ENCODE measurements around the gene SFMBT2.

SFMBT2 gene

DNA sequence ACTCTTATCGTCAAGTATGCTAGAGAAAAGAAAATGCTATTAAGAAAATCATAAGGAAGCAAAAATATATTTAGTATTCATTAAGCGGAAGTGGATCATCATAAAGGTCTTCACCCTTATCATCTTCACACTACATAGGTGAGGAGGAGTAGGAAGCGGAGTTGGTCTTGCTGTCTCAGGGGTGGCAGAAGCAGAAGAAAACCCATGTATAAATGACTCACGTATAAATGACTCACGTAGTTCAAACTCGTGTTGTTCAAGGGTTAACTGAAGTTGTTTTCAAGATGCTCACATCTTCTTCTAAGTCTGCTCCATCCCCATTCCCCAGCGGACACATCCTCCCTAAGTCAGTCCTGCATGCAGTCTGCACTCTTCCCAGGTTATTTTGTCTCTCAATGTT is 72.4 kb downstream of the SFMBT2 start:
- TF ChIP-seq NFRKB (IDR thresholded peaks at IDR 0.05) (no peak), TARDBP (IDR thresholded peaks at IDR 0.05) (no peak), HDGF (IDR thresholded peaks at IDR 0.05; ENCODE audit: borderline replicate concordance) (no peak), FOXA1 (IDR thresholded peaks at IDR 0.05) (no peak)
- TF ChIP-seq, protein P1, sequence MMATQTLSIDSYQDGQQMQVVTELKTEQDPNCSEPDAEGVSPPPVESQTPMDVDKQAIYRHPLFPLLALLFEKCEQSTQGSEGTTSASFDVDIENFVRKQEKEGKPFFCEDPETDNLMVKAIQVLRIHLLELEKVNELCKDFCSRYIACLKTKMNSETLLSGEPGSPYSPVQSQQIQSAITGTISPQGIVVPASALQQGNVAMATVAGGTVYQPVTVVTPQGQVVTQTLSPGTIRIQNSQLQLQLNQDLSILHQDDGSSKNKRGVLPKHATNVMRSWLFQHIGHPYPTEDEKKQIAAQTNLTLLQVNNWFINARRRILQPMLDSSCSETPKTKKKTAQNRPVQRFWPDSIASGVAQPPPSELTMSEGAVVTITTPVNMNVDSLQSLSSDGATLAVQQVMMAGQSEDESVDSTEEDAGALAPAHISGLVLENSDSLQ (IDR thresholded peaks at IDR 0.05) = no peak
- DNase-seq (ENCODE audit: extremely low spot score) = no peak
- ChIA-PET POLR2A (no interaction called here), CTCF (no interaction called here)

DNA sequence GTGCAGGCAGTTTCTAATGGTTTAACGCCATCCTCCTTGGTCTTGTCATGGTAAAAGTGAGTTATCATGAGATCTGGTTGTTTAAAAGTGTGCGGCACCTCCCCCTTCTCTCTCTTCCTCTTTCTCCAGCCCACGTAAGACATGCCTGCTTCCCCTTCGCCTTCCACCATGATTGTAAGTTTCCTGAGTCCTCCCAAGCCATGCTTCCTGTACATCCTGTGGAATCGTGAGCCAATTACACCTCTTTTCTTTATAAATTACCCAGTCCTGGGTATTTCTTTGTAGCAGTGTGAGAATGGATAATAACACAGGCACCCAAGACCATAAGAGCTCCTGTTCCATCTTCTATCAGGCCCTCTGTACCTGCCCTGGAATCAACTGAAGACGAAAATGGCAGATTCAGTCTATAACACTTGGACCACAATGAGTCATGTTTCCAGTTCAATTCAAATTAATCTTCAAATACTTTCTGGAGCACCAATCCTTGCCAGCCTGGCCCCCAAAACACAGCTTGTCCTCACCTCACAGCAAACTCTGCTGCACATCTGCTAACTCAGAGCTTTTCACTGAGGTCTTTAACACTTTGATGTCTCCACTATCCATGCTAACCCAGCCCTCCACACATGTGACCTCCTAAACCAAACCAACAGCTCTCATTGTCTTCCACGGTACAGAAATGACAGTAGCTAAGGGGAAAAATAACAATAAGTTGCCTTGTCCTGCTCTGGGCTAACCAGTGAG is 73.2 kb downstream of the SFMBT2 start:
- DNase-seq (ENCODE audit: extremely low spot score) = no peak
- ChIA-PET CTCF (no interaction called here), POLR2A (no interaction called here)
- TF ChIP-seq FOXK2 (IDR thresholded peaks at IDR 0.05) = no peak
- no peak for TF ChIP-seq HDGF (IDR thresholded peaks at IDR 0.05; ENCODE audit: borderline replicate concordance)
- TF ChIP-seq BHLHE40 (IDR thresholded peaks at IDR 0.05; ENCODE audit: borderline replicate concordance) = no peak
- TF ChIP-seq, protein P1 (IDR thresholded peaks at IDR 0.05) = no peak
- no peak for TF ChIP-seq TARDBP (IDR thresholded peaks at IDR 0.05)
- no peak for TF ChIP-seq ELF4 (IDR thresholded peaks at IDR 0.05)
- no peak for TF ChIP-seq FOXM1 (IDR thresholded peaks at IDR 0.05; ENCODE audit: borderline replicate concordance)
- no peak for TF ChIP-seq FOXA1 (IDR thresholded peaks at IDR 0.05)
- no peak for TF ChIP-seq ZNF384 (IDR thresholded peaks at IDR 0.05)
- no peak for TF ChIP-seq ARNT (IDR thresholded peaks at IDR 0.05)
- TF ChIP-seq SP1 (IDR thresholded peaks at IDR 0.05) = no peak
- TF ChIP-seq L3MBTL2 (conservative IDR thresholded peaks at IDR 0.05) = no peak
- no peak for TF ChIP-seq CTBP1 (IDR thresholded peaks at IDR 0.05; ENCODE audit: borderline replicate concordance)
- TF ChIP-seq LEF1 (IDR thresholded peaks at IDR 0.05; ENCODE audit: borderline replicate concordance) = no peak
- TF ChIP-seq SUZ12 (IDR thresholded peaks at IDR 0.05) = no peak
- no peak for TF ChIP-seq NFRKB (IDR thresholded peaks at IDR 0.05)

DNA sequence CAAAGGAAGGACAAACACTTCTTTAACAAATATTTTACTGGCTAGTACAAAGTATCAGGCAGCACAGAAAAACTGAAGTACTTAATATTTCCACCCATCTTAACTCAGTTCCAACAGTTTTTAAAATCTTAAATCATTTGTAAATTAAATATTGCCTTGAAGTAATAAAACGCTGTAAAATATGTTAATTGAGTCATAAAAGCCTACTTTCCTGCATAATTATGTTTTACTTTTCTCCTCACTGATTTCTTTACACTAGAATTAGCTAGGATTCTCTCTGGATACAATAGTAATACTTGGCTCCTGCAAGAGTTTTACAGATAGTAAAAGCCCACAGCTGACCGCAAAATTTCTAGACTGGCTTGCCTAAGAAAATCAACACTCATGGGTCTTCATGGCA is 74.9 kb downstream of the SFMBT2 start:
- POLR2A ChIA-PET = no interaction called here
- DNase-seq (ENCODE audit: extremely low spot score) = no peak

DNA sequence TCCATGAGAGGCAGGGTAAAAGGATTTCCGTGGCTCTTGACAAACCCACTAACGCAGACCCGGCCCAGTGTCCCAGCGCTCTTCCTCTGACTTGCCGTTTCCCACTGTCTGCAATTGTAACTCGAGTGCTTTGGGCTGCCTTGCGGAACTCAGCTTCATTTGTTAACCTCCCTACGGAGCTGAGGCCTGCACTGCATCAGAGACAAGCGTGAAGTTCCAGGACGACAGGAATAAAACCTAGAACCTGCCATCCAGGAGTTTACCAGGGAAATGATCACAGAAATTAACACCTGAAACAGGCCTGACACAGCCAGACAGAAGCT is 76.2 kb downstream of the SFMBT2 start:
- POLR2A ChIA-PET = no interaction called here
- no peak for TF ChIP-seq CTBP1 (IDR thresholded peaks at IDR 0.05; ENCODE audit: borderline replicate concordance)
- no peak for TF ChIP-seq BHLHE40 (IDR thresholded peaks at IDR 0.05; ENCODE audit: borderline replicate concordance)
- TF ChIP-seq SP1 (IDR thresholded peaks at IDR 0.05) = no peak
- no peak for DNase-seq (ENCODE audit: extremely low spot score)
- CTCF ChIA-PET = no interaction called here

More for the DNA sequence above, 74.9 kb downstream of the SFMBT2 start:
- TF ChIP-seq TARDBP (IDR thresholded peaks at IDR 0.05) = no peak
- no peak for TF ChIP-seq CTBP1 (IDR thresholded peaks at IDR 0.05; ENCODE audit: borderline replicate concordance)
- CTCF ChIA-PET = no interaction called here

DNA sequence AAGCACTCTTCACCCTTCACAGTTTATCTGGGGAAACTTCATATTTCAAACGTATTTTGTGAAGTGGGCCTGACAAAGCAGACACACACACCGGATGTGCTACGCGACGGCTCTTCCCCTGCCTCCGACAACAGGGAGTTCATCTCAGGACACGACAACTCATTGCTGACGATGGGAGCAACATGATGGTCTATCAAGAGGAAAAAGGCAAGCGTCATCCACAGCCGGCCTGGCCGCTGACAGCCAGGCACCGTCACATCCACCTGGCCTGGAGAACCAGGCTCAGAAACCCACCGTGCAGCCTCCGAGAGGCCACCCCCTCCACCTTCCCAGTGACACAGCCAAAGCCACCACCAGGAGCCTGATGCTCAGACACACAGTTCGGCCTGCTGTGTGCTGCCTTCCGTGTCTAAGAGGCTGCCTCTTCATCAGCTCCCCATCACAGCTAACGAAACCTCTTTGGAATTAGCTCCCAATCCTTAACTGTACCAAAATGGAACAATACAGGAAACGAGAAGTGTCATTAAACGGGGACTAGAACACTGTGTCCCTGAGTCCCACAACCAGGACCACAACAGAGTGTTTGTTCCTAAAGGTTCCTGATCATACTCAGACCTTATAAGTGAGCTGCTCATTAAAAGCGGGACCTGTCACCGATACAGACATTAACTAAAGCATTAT is 76.7 kb downstream of the SFMBT2 start:
- DNase-seq (ENCODE audit: extremely low spot score) = no peak
- TF ChIP-seq ZNF384 (IDR thresholded peaks at IDR 0.05) (no peak), FOXA1 (IDR thresholded peaks at IDR 0.05) (no peak), CTBP1 (IDR thresholded peaks at IDR 0.05; ENCODE audit: borderline replicate concordance) (no peak), TARDBP (IDR thresholded peaks at IDR 0.05) (no peak), ELF4 (IDR thresholded peaks at IDR 0.05) (no peak), ARNT (IDR thresholded peaks at IDR 0.05) (no peak), LEF1 (IDR thresholded peaks at IDR 0.05; ENCODE audit: borderline replicate concordance) (no peak), L3MBTL2 (conservative IDR thresholded peaks at IDR 0.05) (no peak), SP1 (IDR thresholded peaks at IDR 0.05) (no peak), HDGF (IDR thresholded peaks at IDR 0.05; ENCODE audit: borderline replicate concordance) (no peak), FOXK2 (IDR thresholded peaks at IDR 0.05) (no peak), SUZ12 (IDR thresholded peaks at IDR 0.05) (no peak), BHLHE40 (IDR thresholded peaks at IDR 0.05; ENCODE audit: borderline replicate concordance) (no peak), FOXM1 (IDR thresholded peaks at IDR 0.05; ENCODE audit: borderline replicate concordance) (no peak), NFRKB (IDR thresholded peaks at IDR 0.05) (no peak)
- TF ChIP-seq, protein P1 (IDR thresholded peaks at IDR 0.05) = no peak
- POLR2A ChIA-PET = no interaction called here
- CTCF ChIA-PET = no interaction called here

DNA sequence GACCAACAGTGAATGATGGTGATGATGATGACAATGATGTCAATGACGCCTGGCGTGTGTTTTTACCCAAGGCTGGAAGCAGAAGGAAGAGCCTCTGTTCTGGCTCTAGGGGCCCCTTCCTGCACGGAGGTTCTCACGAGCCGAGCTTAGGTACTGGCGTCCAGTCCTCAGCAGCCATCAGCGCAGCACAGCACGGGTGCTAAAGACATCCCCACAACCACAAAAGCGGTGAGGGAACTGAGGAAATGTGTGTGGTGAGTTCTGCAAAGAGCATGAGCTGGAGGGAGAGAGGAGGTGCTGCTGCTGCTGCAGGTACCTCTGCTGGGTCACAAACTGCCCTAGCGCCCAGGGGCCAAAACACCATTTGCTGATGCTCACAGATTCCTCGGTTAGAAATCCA is 81.6 kb downstream of the SFMBT2 start:
- no peak for TF ChIP-seq FOXK2 (IDR thresholded peaks at IDR 0.05)

DNA sequence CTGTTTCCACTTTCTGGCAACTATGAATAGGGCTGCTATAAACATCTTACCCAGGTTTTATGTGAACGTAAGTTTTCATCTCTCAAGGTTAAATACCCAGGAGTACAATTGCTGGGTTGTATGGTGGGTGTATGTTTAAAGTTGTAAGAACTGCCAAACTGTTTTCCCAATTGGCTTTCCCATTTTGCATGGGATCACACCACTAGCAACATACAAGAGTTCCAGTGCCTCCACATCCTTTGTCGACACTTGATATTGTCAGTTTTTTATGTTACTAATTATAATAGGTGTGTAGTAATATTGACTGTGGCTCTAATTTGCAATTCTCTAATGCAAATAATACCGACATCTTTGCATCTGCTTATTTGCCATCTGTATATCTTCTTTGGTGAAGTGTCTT is 82.9 kb downstream of the SFMBT2 start:
- no peak for DNase-seq (ENCODE audit: extremely low spot score)
- CTCF ChIA-PET = no interaction called here
- TF ChIP-seq LEF1 (IDR thresholded peaks at IDR 0.05; ENCODE audit: borderline replicate concordance) = no peak
- no peak for TF ChIP-seq HDGF (IDR thresholded peaks at IDR 0.05; ENCODE audit: borderline replicate concordance)
- no peak for TF ChIP-seq FOXA1 (IDR thresholded peaks at IDR 0.05)
- no peak for TF ChIP-seq FOXK2 (IDR thresholded peaks at IDR 0.05)
- no peak for TF ChIP-seq BHLHE40 (IDR thresholded peaks at IDR 0.05; ENCODE audit: borderline replicate concordance)
- no peak for TF ChIP-seq ZNF384 (IDR thresholded peaks at IDR 0.05)
- TF ChIP-seq FOXM1 (IDR thresholded peaks at IDR 0.05; ENCODE audit: borderline replicate concordance) = no peak
- no peak for TF ChIP-seq SP1 (IDR thresholded peaks at IDR 0.05)
- TF ChIP-seq, protein P1 (IDR thresholded peaks at IDR 0.05) = no peak
- TF ChIP-seq NFRKB (IDR thresholded peaks at IDR 0.05) = no peak
- TF ChIP-seq ELF4 (IDR thresholded peaks at IDR 0.05) = no peak
- no peak for TF ChIP-seq CTBP1 (IDR thresholded peaks at IDR 0.05; ENCODE audit: borderline replicate concordance)
- no peak for TF ChIP-seq ARNT (IDR thresholded peaks at IDR 0.05)
- TF ChIP-seq TARDBP (IDR thresholded peaks at IDR 0.05) = no peak
- POLR2A ChIA-PET = no interaction called here

More for the DNA sequence above, 81.6 kb downstream of the SFMBT2 start:
- POLR2A ChIA-PET = no interaction called here
- CTCF ChIA-PET = no interaction called here
- DNase-seq (ENCODE audit: extremely low spot score) = no peak

Measured in HEK293T (cell line).